Measurements from ENCODE around the gene ZNHIT6. TPM values are rescaled to one million over a fixed set of nuclear protein-coding genes. Genes with fewer than 3 reads are reported as not detected.

Gene ZNHIT6
- total RNA-seq, 4 donors from 2014 or later: 5.5 to 21.5 (median 8.1) TPM

- Histone ChIP-seq H3K9me3 (no peaks in the 10 kb centered on the region), H3K27ac (no peak overlapping the region), H3K27me3 (no peaks in the 10 kb centered on the region), H3K4me3 (no peak overlapping the region), H3K4me1 (no peaks in the 10 kb centered on the region), H3K36me3 (no peaks in the 10 kb centered on the region)
- no peak for DNase-seq
- TF ChIP-seq CTCF (IDR thresholded peaks at IDR 0.05) (no peak), POLR2A (IDR thresholded peaks at IDR 0.05) (no peak)
These were observed 46.5 kb downstream of the ZNHIT6 start for GRCh38 chr1:85661767-85662166.

GRCh38 chr1:85660541-85660940 lies 47.7 kb downstream of the ZNHIT6 start:
- TF ChIP-seq POLR2A (IDR thresholded peaks at IDR 0.05) (no peak), CTCF (IDR thresholded peaks at IDR 0.05) (no peak)
- Histone ChIP-seq H3K4me1 (no peaks in the 10 kb centered on the region), H3K36me3 (no peaks in the 10 kb centered on the region), H3K4me3 (no peak overlapping the region), H3K9me3 (no peaks in the 10 kb centered on the region), H3K27me3 (no peaks in the 10 kb centered on the region), H3K27ac (no peak overlapping the region)
- no peak for DNase-seq

- H3K9me3 ChIP-seq: no peaks in the 10 kb centered on the region
- H3K4me3 ChIP-seq: no peak overlapping the region
- H3K27ac ChIP-seq: no peak overlapping the region
- no peaks in the 10 kb centered on the region for H3K4me1 ChIP-seq
- no peaks in the 10 kb centered on the region for H3K27me3 ChIP-seq
- TF ChIP-seq CTCF (IDR thresholded peaks at IDR 0.05): no peak
- TF ChIP-seq POLR2A (IDR thresholded peaks at IDR 0.05): no peak
- no peak for DNase-seq
- H3K36me3 ChIP-seq: no peaks in the 10 kb centered on the region
These were observed 49.1 kb downstream of the ZNHIT6 start for GRCh38 chr1:85659174-85659573.

GRCh38 chr1:85656948-85657347 lies 51.3 kb downstream of the ZNHIT6 start:
- Histone ChIP-seq H3K27ac (no peak overlapping the region), H3K27me3 (no peaks in the 10 kb centered on the region), H3K9me3 (no peaks in the 10 kb centered on the region), H3K4me1 (no peaks in the 10 kb centered on the region), H3K4me3 (no peak overlapping the region), H3K36me3 (no peaks in the 10 kb centered on the region)
- no peak for DNase-seq
- no peak for TF ChIP-seq POLR2A (IDR thresholded peaks at IDR 0.05)
- TF ChIP-seq CTCF (IDR thresholded peaks at IDR 0.05): no peak

GRCh38 chr1:85656256-85656655 lies 52.0 kb downstream of the ZNHIT6 start:
- Histone ChIP-seq H3K4me1 (no peaks in the 10 kb centered on the region), H3K36me3 (no peaks in the 10 kb centered on the region), H3K27me3 (no peaks in the 10 kb centered on the region), H3K27ac (no peak overlapping the region), H3K9me3 (no peaks in the 10 kb centered on the region), H3K4me3 (no peak overlapping the region)
- TF ChIP-seq CTCF (IDR thresholded peaks at IDR 0.05) (no peak), POLR2A (IDR thresholded peaks at IDR 0.05) (no peak)
- DNase-seq: no peak

- Histone ChIP-seq H3K4me3 (no peak overlapping the region), H3K27ac (no peak overlapping the region), H3K4me1 (no peaks in the 10 kb centered on the region), H3K27me3 (no peaks in the 10 kb centered on the region), H3K36me3 (no peaks in the 10 kb centered on the region), H3K9me3 (no peaks in the 10 kb centered on the region)
- no peak for DNase-seq
- TF ChIP-seq CTCF (IDR thresholded peaks at IDR 0.05): no peak
- TF ChIP-seq POLR2A (IDR thresholded peaks at IDR 0.05): no peak
These were observed 52.9 kb downstream of the ZNHIT6 start for GRCh38 chr1:85655315-85655714.

All from Peyer's patch (tissue), 4 donors.